ENCODE results near the gene PI4K2B.
A peak's percentile ranks its signal among the peaks of the same experiment; 100 is the strongest.
"Not testable (repeated sequence)": the region's sequence is repeated elsewhere in the genome, so short reads cannot be mapped to it uniquely, and the experiment has no call there.

PI4K2B gene

GRCh38 chr4:25235401-25235800 lies 1.6 kb downstream of the PI4K2B start:
- peaks cover 35% of the 10 kb centered on the region for H3K4me1 ChIP-seq (ENCODE audit: insufficient read depth, low read length, poor library complexity, severe bottlenecking)
- 0 out of 2 replicates have a peak, but pooled peaks cover 2% of the 10 kb centered on the region for H3F3A ChIP-seq (ENCODE audit: low read depth)
- peak overlapping the region; percentile 89 for H3K4me2 ChIP-seq (ENCODE audit: low read depth, low read length, poor library complexity, severe bottlenecking)
- H3K9me2 ChIP-seq (replicated peaks; ENCODE audit: low read depth, low read length), result no peaks in the 10 kb centered on the region
- peaks cover 6% of the 10 kb centered on the region for H3K27me3 ChIP-seq (ENCODE audit: insufficient read depth, low read length, poor library complexity, severe bottlenecking)
- TF ChIP-seq EZH2phosphoT487 (IDR thresholded peaks at IDR 0.05; ENCODE audit: borderline replicate concordance), result no peak
- TF ChIP-seq, protein P1, sequence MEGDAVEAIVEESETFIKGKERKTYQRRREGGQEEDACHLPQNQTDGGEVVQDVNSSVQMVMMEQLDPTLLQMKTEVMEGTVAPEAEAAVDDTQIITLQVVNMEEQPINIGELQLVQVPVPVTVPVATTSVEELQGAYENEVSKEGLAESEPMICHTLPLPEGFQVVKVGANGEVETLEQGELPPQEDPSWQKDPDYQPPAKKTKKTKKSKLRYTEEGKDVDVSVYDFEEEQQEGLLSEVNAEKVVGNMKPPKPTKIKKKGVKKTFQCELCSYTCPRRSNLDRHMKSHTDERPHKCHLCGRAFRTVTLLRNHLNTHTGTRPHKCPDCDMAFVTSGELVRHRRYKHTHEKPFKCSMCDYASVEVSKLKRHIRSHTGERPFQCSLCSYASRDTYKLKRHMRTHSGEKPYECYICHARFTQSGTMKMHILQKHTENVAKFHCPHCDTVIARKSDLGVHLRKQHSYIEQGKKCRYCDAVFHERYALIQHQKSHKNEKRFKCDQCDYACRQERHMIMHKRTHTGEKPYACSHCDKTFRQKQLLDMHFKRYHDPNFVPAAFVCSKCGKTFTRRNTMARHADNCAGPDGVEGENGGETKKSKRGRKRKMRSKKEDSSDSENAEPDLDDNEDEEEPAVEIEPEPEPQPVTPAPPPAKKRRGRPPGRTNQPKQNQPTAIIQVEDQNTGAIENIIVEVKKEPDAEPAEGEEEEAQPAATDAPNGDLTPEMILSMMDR (conservative IDR thresholded peaks at IDR 0.05; ENCODE audit: low read length), result no peak
- H3K9me3 ChIP-seq (ENCODE audit: insufficient read depth, low read depth, low read length), result no peaks in the 10 kb centered on the region
- H3K36me3 ChIP-seq (ENCODE audit: insufficient read depth, low read length), result no peaks in the 10 kb centered on the region
- peaks cover 70% of the 10 kb centered on the region for H3K79me2 ChIP-seq (ENCODE audit: insufficient read depth, low read length)
- peak overlapping the region; percentile 93 for H3K9ac ChIP-seq (ENCODE audit: low read depth, low read length, poor library complexity, severe bottlenecking)
- peak overlapping the region; percentile 97 for H3K4me3 ChIP-seq (ENCODE audit: low read length, poor library complexity, severe bottlenecking)
- H4K20me1 ChIP-seq (ENCODE audit: insufficient read depth, low read length, poor library complexity, severe bottlenecking), result peaks cover 37% of the 10 kb centered on the region
- H2AFZ ChIP-seq (ENCODE audit: low read length), result no peak overlapping the region

DNA sequence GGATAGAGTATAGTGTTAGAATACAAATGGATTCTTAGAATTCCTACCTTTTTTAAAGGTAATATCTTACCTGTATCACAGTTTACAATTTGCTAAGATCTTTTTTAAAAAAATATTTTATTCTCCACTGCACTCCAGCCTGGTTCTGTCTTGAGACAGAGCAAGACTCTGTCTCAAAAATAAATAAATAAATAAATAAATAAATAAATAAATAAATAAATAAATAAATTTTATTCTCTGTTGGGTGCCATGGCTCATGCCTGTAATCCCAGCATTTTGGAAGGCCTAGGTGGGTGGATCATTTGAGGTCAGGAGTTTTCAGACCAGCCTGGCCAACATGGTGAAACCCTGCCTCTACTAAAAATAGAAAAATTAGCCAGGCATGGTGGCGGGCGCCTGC lies 2.2 kb downstream of the PI4K2B start:
- peaks cover 40% of the 10 kb centered on the region for H3K4me1 ChIP-seq (ENCODE audit: insufficient read depth, low read length, poor library complexity, severe bottlenecking)
- H4K20me1 ChIP-seq (ENCODE audit: insufficient read depth, low read length, poor library complexity, severe bottlenecking), result peaks cover 38% of the 10 kb centered on the region
- peaks cover 76% of the 10 kb centered on the region for H3K79me2 ChIP-seq (ENCODE audit: insufficient read depth, low read length)
- not testable (repeated sequence) for H3K9me3 ChIP-seq (ENCODE audit: insufficient read depth, low read depth, low read length); H3K9me2 ChIP-seq (replicated peaks; ENCODE audit: low read depth, low read length); H3K36me3 ChIP-seq (ENCODE audit: insufficient read depth, low read length); H3K27me3 ChIP-seq (ENCODE audit: insufficient read depth, low read length, poor library complexity, severe bottlenecking); H3F3A ChIP-seq (ENCODE audit: low read depth); H2AFZ ChIP-seq (ENCODE audit: low read length)
- peak overlapping the region; percentile 97 for H3K4me3 ChIP-seq (ENCODE audit: low read length, poor library complexity, severe bottlenecking)
- H3K9ac ChIP-seq (ENCODE audit: low read depth, low read length, poor library complexity, severe bottlenecking), result peak overlapping the region; percentile 93
- peak overlapping the region; percentile 89 for H3K4me2 ChIP-seq (ENCODE audit: low read depth, low read length, poor library complexity, severe bottlenecking)

GRCh38 chr4:25236971-25237370 lies 3.1 kb downstream of the PI4K2B start:
- Histone ChIP-seq H3K4me3 (ENCODE audit: low read length, poor library complexity, severe bottlenecking) (peak overlapping the region; percentile 97), H3K9me2 (replicated peaks; ENCODE audit: low read depth, low read length) (no peaks in the 10 kb centered on the region), H3K9me3 (ENCODE audit: insufficient read depth, low read depth, low read length) (no peaks in the 10 kb centered on the region), H3K79me2 (ENCODE audit: insufficient read depth, low read length) (peaks cover 80% of the 10 kb centered on the region), H2AFZ (ENCODE audit: low read length) (no peak overlapping the region), H3K9ac (ENCODE audit: low read depth, low read length, poor library complexity, severe bottlenecking) (peak overlapping the region; percentile 52), H3F3A (ENCODE audit: low read depth) (0 out of 2 replicates have a peak, but pooled peaks cover 2% of the 10 kb centered on the region), H4K20me1 (ENCODE audit: insufficient read depth, low read length, poor library complexity, severe bottlenecking) (peaks cover 38% of the 10 kb centered on the region), H3K4me1 (ENCODE audit: insufficient read depth, low read length, poor library complexity, severe bottlenecking) (peaks cover 40% of the 10 kb centered on the region), H3K36me3 (ENCODE audit: insufficient read depth, low read length) (no peaks in the 10 kb centered on the region), H3K27me3 (ENCODE audit: insufficient read depth, low read length, poor library complexity, severe bottlenecking) (peaks cover 6% of the 10 kb centered on the region), H3K4me2 (ENCODE audit: low read depth, low read length, poor library complexity, severe bottlenecking) (peak overlapping the region; percentile 89)
- no peak for TF ChIP-seq EZH2phosphoT487 (IDR thresholded peaks at IDR 0.05; ENCODE audit: borderline replicate concordance)
- TF ChIP-seq, protein P1 (conservative IDR thresholded peaks at IDR 0.05; ENCODE audit: low read length), result no peak

DNA sequence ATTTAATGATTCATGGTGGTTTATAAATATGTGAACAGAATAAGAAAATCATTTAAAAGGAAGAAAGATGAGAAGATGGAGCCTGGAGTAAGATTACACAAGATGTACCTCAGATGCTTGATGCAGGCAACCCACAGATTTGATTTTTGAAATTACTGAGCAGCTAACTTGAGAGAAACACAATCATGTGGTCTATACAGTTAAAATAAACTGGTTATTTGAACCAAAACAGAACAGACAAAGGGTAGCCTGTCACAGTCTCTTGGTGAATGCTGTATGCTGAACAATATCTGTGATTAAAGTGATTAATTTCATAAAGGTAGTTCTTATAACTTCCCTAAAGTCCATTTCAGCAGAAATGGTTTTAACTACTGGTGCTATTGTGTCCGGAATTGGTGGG lies 4.2 kb downstream of the PI4K2B start:
- TF ChIP-seq EZH2phosphoT487 (IDR thresholded peaks at IDR 0.05; ENCODE audit: borderline replicate concordance), result no peak
- TF ChIP-seq, protein P1 (conservative IDR thresholded peaks at IDR 0.05; ENCODE audit: low read length), result no peak
- 0 out of 2 replicates have a peak, but pooled peaks cover 2% of the 10 kb centered on the region for H3F3A ChIP-seq (ENCODE audit: low read depth)
- H3K9me2 ChIP-seq (replicated peaks; ENCODE audit: low read depth, low read length), result no peaks in the 10 kb centered on the region
- peaks cover 38% of the 10 kb centered on the region for H4K20me1 ChIP-seq (ENCODE audit: insufficient read depth, low read length, poor library complexity, severe bottlenecking)
- no peaks in the 10 kb centered on the region for H3K9me3 ChIP-seq (ENCODE audit: insufficient read depth, low read depth, low read length)
- H2AFZ ChIP-seq (ENCODE audit: low read length), result no peak overlapping the region
- H3K36me3 ChIP-seq (ENCODE audit: insufficient read depth, low read length), result no peaks in the 10 kb centered on the region
- peak overlapping the region; percentile 97 for H3K4me3 ChIP-seq (ENCODE audit: low read length, poor library complexity, severe bottlenecking)
- peak overlapping the region; percentile 52 for H3K9ac ChIP-seq (ENCODE audit: low read depth, low read length, poor library complexity, severe bottlenecking)
- H3K4me1 ChIP-seq (ENCODE audit: insufficient read depth, low read length, poor library complexity, severe bottlenecking), result peaks cover 40% of the 10 kb centered on the region
- peak overlapping the region; percentile 89 for H3K4me2 ChIP-seq (ENCODE audit: low read depth, low read length, poor library complexity, severe bottlenecking)
- peaks cover 76% of the 10 kb centered on the region for H3K79me2 ChIP-seq (ENCODE audit: insufficient read depth, low read length)
- H3K27me3 ChIP-seq (ENCODE audit: insufficient read depth, low read length, poor library complexity, severe bottlenecking), result peaks cover 6% of the 10 kb centered on the region

Data from Loucy (cell line).